ENCODE results near the gene APOA1. TPM values are rescaled to one million over a fixed set of nuclear protein-coding genes. Genes with fewer than 3 reads are reported as not detected.
A peak's percentile ranks its signal among the peaks of the same experiment; 100 is the strongest.

APOA1 gene
- total RNA-seq, 2 donors from 2014 or later: not detected

DNA sequence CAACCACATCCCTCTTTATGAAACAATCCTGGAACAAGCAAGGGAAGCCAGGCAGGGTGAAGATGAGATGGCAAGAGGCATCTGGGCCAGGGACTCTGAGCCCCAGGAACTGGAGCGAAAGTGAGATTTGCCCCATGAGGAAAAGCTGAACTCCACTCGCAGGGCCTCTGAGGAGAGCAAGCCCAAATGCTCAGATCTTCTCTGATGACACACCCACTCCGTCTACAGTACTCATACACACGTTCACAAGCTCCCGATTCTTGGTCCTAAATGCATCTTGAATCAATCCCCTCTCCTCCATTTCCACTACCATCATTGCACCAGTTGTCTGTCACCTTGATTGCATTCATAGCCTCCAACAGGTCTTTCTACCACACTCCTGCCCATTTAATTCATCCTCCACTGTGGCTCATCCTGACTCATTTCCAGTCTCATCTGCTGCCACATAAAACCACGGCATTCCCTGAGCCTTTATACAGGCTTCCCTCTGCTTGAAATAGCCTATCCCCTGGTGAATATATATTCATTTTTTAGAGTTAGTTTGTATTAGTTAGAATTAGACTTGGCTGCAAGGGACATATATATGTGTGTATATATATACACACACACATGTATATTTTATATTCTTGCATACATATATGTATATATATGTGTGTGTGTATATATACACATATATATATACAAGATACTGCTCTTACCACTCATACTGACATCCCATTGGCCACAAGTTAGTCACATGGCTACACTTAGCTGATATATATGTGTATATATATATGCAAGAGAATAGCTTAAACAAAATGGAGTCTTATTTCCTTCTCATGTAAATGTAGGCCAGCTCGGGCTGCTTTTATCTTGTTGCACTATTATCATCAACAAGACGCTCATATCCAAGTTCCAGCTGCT, 44.3 kb downstream of the APOA1 start:
- Mint-ChIP-seq H3K4me3 (no peak overlapping the region), H3K36me3 (ENCODE audit: insufficient read depth in 2 of 2) (no peaks in the 10 kb centered on the region), H3K27me3 (ENCODE audit: low read depth) (no peaks in the 10 kb centered on the region), H3K9me3 (no peaks in the 10 kb centered on the region), H3K27ac (no peak overlapping the region), H3K4me1 (ENCODE audit: low read depth) (peaks cover 27% of the 10 kb centered on the region)
- DNase-seq (no peak), ATAC-seq (replicated peaks in 1 of 2) (no peak)

DNA sequence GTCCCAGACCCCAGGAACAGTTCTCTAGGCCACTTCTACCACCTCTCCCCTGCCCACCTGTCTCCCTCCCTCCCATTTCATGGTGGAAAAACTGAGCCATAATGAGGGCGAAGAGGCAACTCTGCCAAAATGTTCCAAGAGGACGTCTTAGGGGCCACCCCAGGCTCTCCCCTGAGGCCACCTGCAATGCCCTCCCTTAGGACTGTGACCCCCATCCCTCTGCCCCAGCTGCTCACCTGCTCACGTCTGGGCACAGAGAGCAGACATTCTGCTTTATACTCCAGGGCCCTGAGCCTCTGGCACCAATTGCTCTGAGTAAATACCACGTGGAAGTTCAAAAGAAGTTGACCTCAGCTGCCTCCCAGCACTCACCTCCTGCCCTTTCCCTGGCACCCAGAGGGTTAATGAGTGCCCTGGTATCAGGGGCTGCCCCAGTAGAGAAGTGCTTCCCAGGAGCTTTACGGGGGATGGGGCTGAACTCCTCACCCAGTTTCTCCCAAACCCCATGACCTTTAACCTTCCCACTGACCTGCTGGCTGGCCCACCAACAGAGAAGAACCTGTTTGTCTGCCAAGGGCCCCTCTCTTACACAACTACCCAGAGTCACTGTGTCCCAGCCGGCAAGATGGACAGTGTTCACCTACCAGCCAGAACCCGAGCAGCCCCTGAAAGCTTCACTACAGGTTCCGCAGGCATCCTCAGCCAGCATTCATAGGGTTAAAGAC, 45.1 kb downstream of the APOA1 start:
- ATAC-seq (replicated peaks in 1 of 2): no peak
- Mint-ChIP-seq H3K27me3 (ENCODE audit: low read depth) (no peaks in the 10 kb centered on the region), H3K9me3 (no peaks in the 10 kb centered on the region), H3K4me3 (no peak overlapping the region), H3K36me3 (ENCODE audit: insufficient read depth in 2 of 2) (no peaks in the 10 kb centered on the region), H3K27ac (no peak overlapping the region), H3K4me1 (ENCODE audit: low read depth) (peaks cover 28% of the 10 kb centered on the region)
- DNase-seq: no peak

DNA sequence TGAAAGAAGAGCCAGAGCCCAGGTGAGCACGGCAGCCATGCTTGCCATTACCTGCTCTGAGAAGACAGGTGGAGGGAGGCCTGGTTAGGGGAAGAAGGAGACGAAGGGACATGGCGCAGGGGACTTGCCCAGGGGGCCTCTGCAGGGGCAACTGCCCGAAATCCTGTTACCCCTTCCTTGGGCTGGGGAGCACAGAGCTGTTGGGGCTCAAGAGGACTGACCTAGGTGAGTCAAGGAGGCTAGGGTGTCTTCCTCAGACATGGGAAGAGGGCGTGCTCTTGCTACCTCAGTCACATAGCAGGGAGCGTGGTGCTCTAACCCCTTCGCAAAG, 45.6 kb downstream of the APOA1 start, which contains the start of gene APOA5:
TSS of gene APOA5 (minus strand) at position 67 of the 331 bp plus-strand sequence. CDS start at position 48, 19 bp downstream.
- H3K9me3 Mint-ChIP-seq: no peaks in the 10 kb centered on the region
- peak within 1 kb of the TSS in 1 of 2 donors; percentile 10 for H3K4me3 Mint-ChIP-seq
- ATAC-seq (replicated peaks in 1 of 2) (no peak), DNase-seq (no peak)
- H3K27me3 Mint-ChIP-seq (ENCODE audit: low read depth): no peaks in the 10 kb centered on the region
- H3K4me1 Mint-ChIP-seq (ENCODE audit: low read depth): peaks cover 33% of the 10 kb centered on the region
- peaks cover 3 to 4% of the 10 kb centered on the region in 2 donors for H3K36me3 Mint-ChIP-seq (ENCODE audit: insufficient read depth in 2 of 2)
- H3K27ac Mint-ChIP-seq: no peak within 1 kb of the TSS

DNA sequence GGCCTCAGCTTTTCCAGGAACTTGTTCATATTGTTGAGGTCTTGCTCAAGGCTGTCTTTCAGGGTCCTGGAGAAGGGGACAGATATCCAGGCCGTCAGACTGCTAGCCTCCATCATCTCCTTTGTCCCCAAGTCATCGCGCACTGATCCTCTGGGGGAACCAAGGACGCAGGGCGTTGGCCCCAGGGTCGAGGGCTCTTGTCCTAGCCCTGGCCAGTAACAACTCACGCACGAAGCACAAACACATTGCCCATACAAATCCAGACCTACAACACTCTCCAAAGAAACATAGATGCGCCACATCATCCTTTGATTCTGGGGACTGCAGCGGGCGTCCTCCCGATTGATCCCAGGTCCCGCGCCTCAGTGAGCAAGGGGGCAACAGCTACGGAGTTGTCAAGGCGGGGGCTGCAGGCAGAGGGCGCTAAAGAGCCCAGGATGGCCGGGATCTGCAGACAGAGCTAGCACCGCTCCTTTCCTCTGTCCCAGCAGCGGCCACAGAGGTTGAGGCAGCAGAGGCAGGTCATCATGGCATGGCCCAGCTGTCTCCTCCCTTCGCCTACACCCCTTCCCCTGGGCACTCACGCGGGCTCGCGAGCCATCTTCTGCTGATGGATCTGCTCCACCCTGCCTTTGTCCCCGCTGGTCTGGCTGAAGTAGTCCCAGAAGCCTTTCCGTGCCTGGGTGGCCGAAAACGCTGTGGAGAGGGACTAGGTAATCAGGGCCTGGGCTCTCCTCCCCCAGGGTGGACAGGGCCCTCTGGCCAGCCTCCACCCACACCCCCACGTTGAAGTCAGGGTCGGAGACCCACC, 46.2 kb downstream of the APOA1 start:
- DNase-seq: peak; percentile 80 to 85
- Mint-ChIP-seq H3K36me3 (ENCODE audit: insufficient read depth in 2 of 2) (peaks cover 3 to 4% of the 10 kb centered on the region in 2 donors), H3K27ac (no peak overlapping the region), H3K9me3 (no peaks in the 10 kb centered on the region), H3K4me1 (ENCODE audit: low read depth) (peaks cover 37% of the 10 kb centered on the region), H3K27me3 (ENCODE audit: low read depth) (no peaks in the 10 kb centered on the region), H3K4me3 (peak overlapping the region in 1 of 2 donors; percentile 10)
- peak; percentile 59 to 61 for ATAC-seq (replicated peaks in 1 of 2)

DNA sequence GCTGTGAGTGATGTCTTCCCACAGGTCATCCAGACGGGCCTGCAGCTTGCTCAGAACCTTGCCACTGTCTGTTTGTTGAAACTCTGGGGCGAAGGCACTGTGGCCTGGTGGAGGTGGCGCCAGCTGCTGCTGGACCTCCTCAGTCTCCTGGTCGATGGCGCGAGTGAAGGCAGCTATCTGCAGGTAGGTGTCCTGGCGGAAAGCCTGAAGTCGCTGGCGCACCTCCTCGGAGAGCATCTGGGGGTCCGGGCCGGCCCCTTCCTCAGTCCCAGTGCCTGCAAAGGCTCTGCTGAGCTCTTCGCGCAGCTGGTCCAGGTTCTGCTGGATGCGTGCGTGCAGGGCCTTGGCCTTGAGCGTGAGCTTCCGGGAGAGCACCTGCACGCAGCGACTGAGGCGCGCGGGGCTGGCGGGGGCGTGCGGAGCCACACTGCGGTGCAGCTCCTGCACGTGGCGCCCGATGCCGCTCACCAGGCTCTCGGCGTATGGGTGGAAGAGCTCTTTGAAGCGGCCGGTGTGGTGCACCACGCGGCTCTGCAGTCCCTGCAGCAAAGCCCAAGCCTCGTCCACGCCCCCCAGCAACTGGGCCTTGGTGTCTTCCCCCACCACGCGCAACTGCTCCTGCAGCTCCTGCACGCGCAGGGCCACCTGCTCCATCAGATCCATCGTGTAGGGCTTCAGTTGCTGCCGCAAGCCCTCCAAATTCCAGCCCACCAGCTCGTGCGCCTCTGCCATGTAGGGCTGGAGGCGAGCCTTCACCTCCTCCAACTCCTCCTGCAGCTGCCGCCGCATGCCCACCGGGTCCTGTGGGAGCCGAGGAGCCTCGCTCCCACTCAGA, 47.0 kb downstream of the APOA1 start:
- no peak overlapping the region for H3K4me3 Mint-ChIP-seq

DNA sequence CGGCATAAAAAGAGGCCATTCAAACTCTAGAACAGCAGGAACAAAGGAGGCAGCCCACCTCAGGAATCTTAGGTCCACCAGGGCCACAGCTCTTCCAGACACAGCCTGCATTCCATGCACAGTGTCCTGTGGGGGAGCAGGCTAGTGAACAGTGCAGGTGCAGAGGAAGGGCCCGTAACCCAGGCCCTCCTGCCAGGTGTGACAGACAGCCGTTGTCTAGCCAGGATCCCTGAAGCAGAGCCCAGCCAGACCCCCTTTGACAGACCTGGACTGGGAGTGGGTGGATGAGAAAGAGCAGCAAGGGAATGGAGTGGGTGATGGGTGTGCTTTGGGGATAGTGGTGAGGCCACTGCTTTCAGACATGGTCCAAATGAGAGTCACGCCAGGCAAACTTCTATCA, 48.4 kb downstream of the APOA1 start:
- Mint-ChIP-seq H3K9me3 (no peaks in the 10 kb centered on the region), H3K4me3 (peak overlapping the region; percentile 87 to 94), H3K4me1 (ENCODE audit: low read depth) (peaks cover 60% of the 10 kb centered on the region), H3K27ac (no peak overlapping the region), H3K27me3 (ENCODE audit: low read depth) (no peaks in the 10 kb centered on the region), H3K36me3 (ENCODE audit: insufficient read depth in 2 of 2) (peaks cover 9 to 15% of the 10 kb centered on the region in 2 donors)
- DNase-seq (no peak), ATAC-seq (replicated peaks in 1 of 2) (no peak)

More for the DNA sequence above, 47.0 kb downstream of the APOA1 start:
- H3K27me3 Mint-ChIP-seq (ENCODE audit: low read depth): no peaks in the 10 kb centered on the region
- H3K36me3 Mint-ChIP-seq (ENCODE audit: insufficient read depth in 2 of 2): peaks cover 4 to 7% of the 10 kb centered on the region in 2 donors
- DNase-seq (no peak), ATAC-seq (replicated peaks in 1 of 2) (no peak)
- H3K27ac Mint-ChIP-seq: no peak overlapping the region
- peaks cover 46% of the 10 kb centered on the region for H3K4me1 Mint-ChIP-seq (ENCODE audit: low read depth)
- no peaks in the 10 kb centered on the region for H3K9me3 Mint-ChIP-seq

DNA sequence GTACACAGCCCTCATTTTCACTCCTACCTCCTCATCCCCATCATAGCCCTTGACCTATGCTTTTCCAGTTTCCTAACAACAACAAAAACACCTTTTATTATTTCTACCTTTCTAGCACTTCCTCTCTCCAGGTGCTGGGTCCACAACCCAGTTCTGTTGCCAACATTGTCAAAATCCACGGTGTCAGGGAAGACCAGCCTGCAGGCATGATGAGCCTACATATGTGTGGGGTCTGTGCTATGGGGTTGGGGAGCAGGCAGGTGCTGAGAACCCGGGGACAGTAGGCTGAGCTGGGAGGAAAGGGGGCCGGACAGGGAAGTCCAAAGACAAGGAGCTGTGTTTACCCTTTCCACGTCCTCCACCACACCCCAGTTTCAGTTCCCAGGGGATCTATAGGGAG, 48.9 kb downstream of the APOA1 start:
- Mint-ChIP-seq H3K27me3 (ENCODE audit: low read depth) (no peaks in the 10 kb centered on the region), H3K4me1 (ENCODE audit: low read depth) (peaks cover 64% of the 10 kb centered on the region), H3K27ac (peak overlapping the region; percentile 75), H3K36me3 (ENCODE audit: insufficient read depth in 2 of 2) (peaks cover 9 to 16% of the 10 kb centered on the region in 2 donors), H3K4me3 (peak overlapping the region; percentile 87 to 94), H3K9me3 (no peaks in the 10 kb centered on the region)
- DNase-seq (no peak), ATAC-seq (replicated peaks in 1 of 2) (no peak)

DNA sequence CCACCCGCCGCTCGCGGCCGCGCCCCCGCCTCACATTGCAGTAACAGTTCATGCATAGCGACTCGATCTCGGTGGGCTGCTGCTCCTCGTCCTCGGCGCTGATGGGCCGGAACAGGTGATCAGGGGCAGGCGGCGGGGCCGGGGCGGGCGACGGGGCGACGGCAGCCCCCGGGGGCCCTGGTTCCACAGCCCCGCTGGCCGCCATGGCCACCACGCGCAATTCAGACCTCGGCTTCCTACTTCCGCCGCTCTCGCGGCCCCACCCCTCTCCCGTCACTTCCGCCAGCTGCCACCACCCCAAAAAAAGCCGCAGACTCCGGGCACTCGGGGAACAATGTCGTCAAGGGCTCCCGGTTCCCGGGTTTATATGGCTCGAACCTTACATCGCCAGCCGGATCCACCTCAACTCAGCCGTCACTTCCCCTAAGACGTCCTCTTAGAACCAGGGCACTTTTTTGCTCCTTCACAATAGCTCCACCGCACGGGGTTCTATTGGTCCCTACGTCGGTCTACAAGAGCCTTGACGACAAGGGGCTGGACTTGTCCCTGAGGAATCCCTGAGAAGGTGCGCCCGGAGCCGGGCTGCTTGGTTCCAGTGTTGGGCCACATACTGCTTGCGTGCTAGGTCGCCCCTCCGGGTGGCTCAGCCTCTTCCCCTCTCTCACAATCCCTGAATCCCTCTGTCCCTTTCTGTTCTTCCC, 49.5 kb downstream of the APOA1 start, which contains the start of gene ZPR1:
TSS of gene ZPR1 (minus strand) at position 238 of the 701 bp plus-strand sequence. CDS start at position 205, 33 bp downstream.
- Mint-ChIP-seq H3K4me3 (peak within 1 kb of the TSS; percentile 87 to 94), H3K27ac (peak within 1 kb of the TSS; percentile 81), H3K9me3 (no peaks in the 10 kb centered on the region), H3K36me3 (ENCODE audit: insufficient read depth in 2 of 2) (peaks cover 11 to 18% of the 10 kb centered on the region in 2 donors), H3K4me1 (ENCODE audit: low read depth) (peaks cover 67% of the 10 kb centered on the region), H3K27me3 (ENCODE audit: low read depth) (no peaks in the 10 kb centered on the region)
- ATAC-seq (replicated peaks in 1 of 2): peak; percentile 90 to 91
- peak; percentile 88 to 91 for DNase-seq

DNA sequence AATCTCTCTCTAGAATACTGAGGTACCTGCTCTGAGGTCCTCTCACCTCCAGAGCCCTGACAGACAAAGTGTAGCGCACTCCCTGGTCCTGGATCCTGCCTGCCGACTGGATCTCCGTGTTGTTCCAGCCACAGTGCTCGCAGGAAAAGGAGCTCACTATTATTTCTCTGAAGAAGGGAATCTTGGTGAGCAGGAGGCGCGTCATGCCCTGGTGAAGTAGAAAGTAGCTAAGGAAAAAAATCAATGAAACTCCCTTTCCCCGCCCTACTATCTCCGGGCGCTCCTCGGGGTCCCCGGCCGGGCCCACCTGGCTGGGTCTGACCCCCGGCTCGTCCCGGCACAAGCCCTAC, 50.0 kb downstream of the APOA1 start:
- peak overlapping the region; percentile 81 for H3K27ac Mint-ChIP-seq
- H3K9me3 Mint-ChIP-seq: no peaks in the 10 kb centered on the region
- DNase-seq: no peak
- peak overlapping the region; percentile 87 to 94 for H3K4me3 Mint-ChIP-seq
- H3K4me1 Mint-ChIP-seq (ENCODE audit: low read depth): peaks cover 70% of the 10 kb centered on the region
- peaks cover 12 to 22% of the 10 kb centered on the region in 2 donors for H3K36me3 Mint-ChIP-seq (ENCODE audit: insufficient read depth in 2 of 2)
- peak in 1 of 2 donors; percentile 12 for ATAC-seq (replicated peaks in 1 of 2)
- no peaks in the 10 kb centered on the region for H3K27me3 Mint-ChIP-seq (ENCODE audit: low read depth)

DNA sequence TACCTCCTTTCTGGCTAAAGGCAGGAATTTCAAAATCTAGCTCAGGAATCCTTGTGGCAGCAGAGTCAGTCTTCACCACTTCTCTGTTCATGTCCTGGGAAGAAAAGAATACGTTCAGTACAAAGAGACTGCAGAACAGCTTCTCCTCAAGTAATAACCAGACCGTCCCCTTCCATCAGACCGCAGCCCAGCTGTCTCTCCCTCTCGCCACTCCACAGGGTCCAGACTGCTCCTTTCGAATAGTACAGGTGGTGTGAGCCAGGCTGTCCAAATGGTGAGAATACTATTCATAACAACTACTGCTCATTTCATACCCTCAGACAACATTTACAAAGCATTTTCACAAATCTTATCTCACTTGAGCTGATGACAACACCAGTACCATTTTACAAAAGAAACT, 50.5 kb downstream of the APOA1 start:
- no peak for DNase-seq
- peak overlapping the region; percentile 87 to 94 for H3K4me3 Mint-ChIP-seq
- peak overlapping the region; percentile 81 for H3K27ac Mint-ChIP-seq
- H3K36me3 Mint-ChIP-seq (ENCODE audit: insufficient read depth in 2 of 2): peaks cover 15 to 26% of the 10 kb centered on the region in 2 donors
- H3K4me1 Mint-ChIP-seq (ENCODE audit: low read depth): peaks cover 74% of the 10 kb centered on the region
- no peaks in the 10 kb centered on the region for H3K27me3 Mint-ChIP-seq (ENCODE audit: low read depth)
- H3K9me3 Mint-ChIP-seq: no peaks in the 10 kb centered on the region
- ATAC-seq (replicated peaks in 1 of 2): no peak

DNA sequence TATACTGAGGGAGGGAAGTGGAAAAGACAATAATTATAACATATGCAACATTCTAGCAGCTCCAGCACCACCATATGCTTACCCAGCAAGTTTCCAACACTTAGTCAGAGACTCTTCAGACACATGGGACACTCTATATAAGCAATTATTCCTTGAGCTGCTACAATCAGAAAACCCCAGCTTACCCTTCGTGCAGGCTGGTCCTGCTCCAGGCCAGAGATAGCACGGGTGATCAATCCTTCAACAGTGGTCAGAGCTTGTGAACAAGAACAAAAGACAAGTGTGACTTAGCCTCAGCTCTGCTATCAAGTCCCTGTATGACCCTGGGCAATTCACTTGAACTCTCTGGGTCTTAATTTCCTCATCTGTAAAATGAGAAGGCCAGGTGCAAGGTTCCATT, 51.1 kb downstream of the APOA1 start:
- H3K4me1 Mint-ChIP-seq (ENCODE audit: low read depth): peaks cover 76% of the 10 kb centered on the region
- H3K27ac Mint-ChIP-seq: peak overlapping the region; percentile 81
- peaks cover 20 to 26% of the 10 kb centered on the region in 2 donors for H3K36me3 Mint-ChIP-seq (ENCODE audit: insufficient read depth in 2 of 2)

More for the DNA sequence above, 51.1 kb downstream of the APOA1 start:
- no peak for ATAC-seq (replicated peaks in 1 of 2)
- Mint-ChIP-seq H3K4me3 (peak overlapping the region; percentile 87 to 94), H3K9me3 (no peaks in the 10 kb centered on the region), H3K27me3 (ENCODE audit: low read depth) (no peaks in the 10 kb centered on the region)
- DNase-seq: no peak

Data from activated T-cell treated with anti-CD3 and anti-CD28 coated beads, Interleukin-2, amount 50 U/mL, for 72 hours (primary cell).